Transverse colon (tissue), 3 donors: ENCODE data around the gene GNAT1.

Source experiments
- POLR2A ChIP-seq: fragments of 450-650 bp; IDR thresholded peaks from one replicate; pipeline ENCODE4 v1.6.1; 2016; ENCODE audit warnings: antibody characterized with exemption, mild to moderate bottlenecking, moderate library complexity
- TF ChIP-seq, protein P1 (sequence below), 5 experiments: fragments of 200-600 bp in 3 of 5; fragments of 450-650 bp in 2 of 5; sonication (generic) in 3 of 5; IDR thresholded peaks; 1 replicate in 2 of 5; 2 replicates in 3 of 5; pipeline ENCODE4 v1.5.1; 2016 to 2017; ENCODE audit warnings: antibody characterized with exemption in 5 of 5, inconsistent platforms in 3 of 5, mild to moderate bottlenecking in 2 of 5, moderate library complexity in 1 of 5

GRCh38 chr3:50151728-50152127 lies 39.7 kb upstream of the GNAT1 start:
- TF ChIP-seq, protein P1, sequence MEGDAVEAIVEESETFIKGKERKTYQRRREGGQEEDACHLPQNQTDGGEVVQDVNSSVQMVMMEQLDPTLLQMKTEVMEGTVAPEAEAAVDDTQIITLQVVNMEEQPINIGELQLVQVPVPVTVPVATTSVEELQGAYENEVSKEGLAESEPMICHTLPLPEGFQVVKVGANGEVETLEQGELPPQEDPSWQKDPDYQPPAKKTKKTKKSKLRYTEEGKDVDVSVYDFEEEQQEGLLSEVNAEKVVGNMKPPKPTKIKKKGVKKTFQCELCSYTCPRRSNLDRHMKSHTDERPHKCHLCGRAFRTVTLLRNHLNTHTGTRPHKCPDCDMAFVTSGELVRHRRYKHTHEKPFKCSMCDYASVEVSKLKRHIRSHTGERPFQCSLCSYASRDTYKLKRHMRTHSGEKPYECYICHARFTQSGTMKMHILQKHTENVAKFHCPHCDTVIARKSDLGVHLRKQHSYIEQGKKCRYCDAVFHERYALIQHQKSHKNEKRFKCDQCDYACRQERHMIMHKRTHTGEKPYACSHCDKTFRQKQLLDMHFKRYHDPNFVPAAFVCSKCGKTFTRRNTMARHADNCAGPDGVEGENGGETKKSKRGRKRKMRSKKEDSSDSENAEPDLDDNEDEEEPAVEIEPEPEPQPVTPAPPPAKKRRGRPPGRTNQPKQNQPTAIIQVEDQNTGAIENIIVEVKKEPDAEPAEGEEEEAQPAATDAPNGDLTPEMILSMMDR (IDR thresholded peaks at IDR 0.05): no peak
- no peak for TF ChIP-seq POLR2A
